Caco-2 (cell line): ENCODE measurements around the gene ADAMTSL4. TPM values are rescaled to one million over a fixed set of nuclear protein-coding genes. Genes with fewer than 3 reads are reported as not detected.

Experiments
- BruUV-seq: library from RNA; stranded (reverse); fragments of 400-500 nt; replicated peaks from 2 replicates; lab custom pipeline; 2021; lab: Mats Ljungman, UMichigan
- CTCF ChIA-PET: fragments of 300-600 bp; sonication (Branson Sonifier 250); formaldehyde crosslinking; loops from one replicate; lab custom pipeline; 2022; ENCODE audit warnings: antibody characterized with exemption; lab: Charles Lee
- POLR2A ChIA-PET: fragments of 300-600 bp; sonication (Branson Sonifier 250); formaldehyde crosslinking; loops from one replicate; lab custom pipeline; 2022; ENCODE audit warnings: antibody characterized with exemption; lab: Charles Lee
- DNase-seq, 2 experiments: peaks; one replicate each; pipeline versions ENCODE4 v3.0.0 to v3.0.0-alpha.2; 2020 to 2022
- H3K27me3 ChIP-seq: replicated peaks from 2 replicates; pipeline ENCODE4 v1.6.0; 2011; ENCODE audit warnings: low read length; ENCODE audit not compliant: control insufficient read depth, insufficient read depth
- H3K36me3 ChIP-seq: 2 replicates; pipeline ENCODE4 v1.5.1; 2011; ENCODE audit warnings: low read length; ENCODE audit not compliant: control insufficient read depth, insufficient read depth
- H3K4me1 ChIP-seq: fragments of 250-450 bp; sonication (Bioruptor Pico); 2 replicates; pipeline ENCODE4 v1.5.1; 2020; ENCODE audit warnings: mild to moderate bottlenecking
- H3K4me3 ChIP-seq: 2 replicates; pipeline ENCODE4 v1.5.1; 2011; ENCODE audit warnings: low read depth, mild to moderate bottlenecking, control low read depth, low read length
- H3K9me3 ChIP-seq: fragments of 250-450 bp; sonication (Bioruptor Pico); 2 replicates; pipeline ENCODE4 v1.5.1; 2020; ENCODE audit warnings: mild to moderate bottlenecking, moderate library complexity
- H3K27ac Mint-ChIP-seq: one replicate; pipeline ENCODE4 v1.8.0; 2022; ENCODE audit warnings: mixed read lengths; ENCODE audit not compliant: unreplicated experiment
- H3K27me3 Mint-ChIP-seq: one replicate; pipeline ENCODE4 v1.8.0; 2022; ENCODE audit warnings: mixed read lengths; ENCODE audit not compliant: insufficient read depth, unreplicated experiment
- H3K36me3 Mint-ChIP-seq: one replicate; pipeline ENCODE4 v1.8.0; 2022; ENCODE audit warnings: mild to moderate bottlenecking, mixed read lengths; ENCODE audit not compliant: insufficient read depth, unreplicated experiment
- H3K4me1 Mint-ChIP-seq: one replicate; pipeline ENCODE4 v1.8.0; 2022; ENCODE audit warnings: low read depth, mixed read lengths; ENCODE audit not compliant: unreplicated experiment
- H3K4me3 Mint-ChIP-seq: one replicate; pipeline ENCODE4 v1.8.0; 2022; ENCODE audit warnings: mild to moderate bottlenecking, moderate library complexity, mixed read lengths; ENCODE audit not compliant: unreplicated experiment
- H3K9me3 Mint-ChIP-seq: one replicate; pipeline ENCODE4 v1.8.0; 2022; ENCODE audit warnings: mixed read lengths; ENCODE audit not compliant: unreplicated experiment
- intact Hi-C: fragments of 100-400 bp; cut with micrococcal nuclease; formaldehyde crosslinking; loops from one replicate; pipeline ENCODE4 v1.10.0; 2022; ENCODE audit not compliant: unreplicated experiment
- total RNA-seq: library from RNA; stranded (reverse); gene quantifications from 2 replicates; pipeline ENCODE4 v1.2.3, GENCODE V29; 2022
- TF ChIP-seq, protein P1 (sequence below), 2 experiments: fragments of 200-600 bp in 1 of 2; IDR thresholded peaks; 1 replicate in 1 of 2; 2 replicates in 1 of 2; pipeline versions ENCODE4 v1.5.1 to v1.8.0; 2011 to 2022; ENCODE audit warnings: antibody characterized with exemption in 1 of 2, control low read depth in 1 of 2, inconsistent platforms in 1 of 2, low read depth in 1 of 2, low read length in 1 of 2, mild to moderate bottlenecking in 1 of 2, moderate library complexity in 1 of 2; ENCODE audit not compliant: insufficient read depth in 1 of 2, severe bottlenecking in 1 of 2, unreplicated experiment in 1 of 2

The ADAMTSL4 gene
- total RNA-seq, 1 experiment from 2014 or later: 17.6 TPM

DNA sequence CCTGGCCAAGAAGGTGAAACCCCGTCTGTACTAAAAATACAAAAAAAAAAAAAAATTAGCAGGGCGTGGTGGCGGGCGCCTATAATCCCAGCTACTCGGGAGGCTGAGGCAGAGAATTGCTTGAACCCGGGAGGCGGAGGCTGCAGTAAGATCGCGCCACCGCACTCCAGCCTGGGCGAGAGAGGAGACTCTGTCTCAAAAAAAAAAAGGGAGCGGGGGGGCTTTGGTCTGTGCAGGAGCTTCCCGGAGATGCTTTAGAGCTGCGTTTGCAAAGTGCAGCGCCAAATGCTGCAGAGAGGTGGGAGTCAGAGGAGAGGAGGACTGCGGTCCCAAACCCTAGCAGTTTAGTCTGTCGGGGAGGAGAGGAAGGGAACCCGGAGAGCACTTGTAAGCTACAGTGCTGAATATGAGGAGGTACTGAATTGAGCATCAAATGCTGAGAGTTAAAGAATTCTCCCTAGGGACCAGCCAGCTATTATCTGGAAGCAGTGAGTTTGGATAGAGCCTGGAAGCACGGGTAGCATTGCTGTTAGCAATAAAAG lies 33.1 kb upstream of the ADAMTSL4 start:
- DNase-seq: peak in 1 of 2 experiments; percentile 43
- no peaks in the 10 kb centered on the region for H3K9me3 ChIP-seq
- BruUV-seq: TSS peak; percentile 46
- CTCF ChIA-PET: interaction anchor here (0.6 to 3.4 kb wide), 10 partner anchors 10 to 260 kb away, joined by 3 to 38 read pairs (median 3); no protein-coding TSS in a partner anchor
- H3K36me3 Mint-ChIP-seq: peaks cover 16% of the 10 kb centered on the region
- H3K4me3 Mint-ChIP-seq: peak overlapping the region; percentile 88
- H3K27me3 Mint-ChIP-seq: no peaks in the 10 kb centered on the region
- TF ChIP-seq, protein P1, sequence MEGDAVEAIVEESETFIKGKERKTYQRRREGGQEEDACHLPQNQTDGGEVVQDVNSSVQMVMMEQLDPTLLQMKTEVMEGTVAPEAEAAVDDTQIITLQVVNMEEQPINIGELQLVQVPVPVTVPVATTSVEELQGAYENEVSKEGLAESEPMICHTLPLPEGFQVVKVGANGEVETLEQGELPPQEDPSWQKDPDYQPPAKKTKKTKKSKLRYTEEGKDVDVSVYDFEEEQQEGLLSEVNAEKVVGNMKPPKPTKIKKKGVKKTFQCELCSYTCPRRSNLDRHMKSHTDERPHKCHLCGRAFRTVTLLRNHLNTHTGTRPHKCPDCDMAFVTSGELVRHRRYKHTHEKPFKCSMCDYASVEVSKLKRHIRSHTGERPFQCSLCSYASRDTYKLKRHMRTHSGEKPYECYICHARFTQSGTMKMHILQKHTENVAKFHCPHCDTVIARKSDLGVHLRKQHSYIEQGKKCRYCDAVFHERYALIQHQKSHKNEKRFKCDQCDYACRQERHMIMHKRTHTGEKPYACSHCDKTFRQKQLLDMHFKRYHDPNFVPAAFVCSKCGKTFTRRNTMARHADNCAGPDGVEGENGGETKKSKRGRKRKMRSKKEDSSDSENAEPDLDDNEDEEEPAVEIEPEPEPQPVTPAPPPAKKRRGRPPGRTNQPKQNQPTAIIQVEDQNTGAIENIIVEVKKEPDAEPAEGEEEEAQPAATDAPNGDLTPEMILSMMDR (IDR thresholded peaks at IDR 0.05; ENCODE audit: insufficient read depth in 1 of 2, low read depth in 1 of 2, low read length in 1 of 2, severe bottlenecking in 1 of 2, unreplicated experiment in 1 of 2): no peak
- H3K27me3 ChIP-seq: no peaks in the 10 kb centered on the region
- no peaks in the 10 kb centered on the region for H3K36me3 ChIP-seq
- peaks cover 7% of the 10 kb centered on the region; the same call in 1 of the 2 replicates for H3K4me1 ChIP-seq
- intact Hi-C loops: loop anchor here (1.0 to 2.0 kb wide), 3 partner anchors 29 to 259 kb away; partner anchors contain the start of genes CA14 and TARS2
- peak overlapping the region; percentile 77 for H3K4me3 ChIP-seq
- POLR2A ChIA-PET: interaction anchor here (0.6 to 2.1 kb wide), 9 partner anchors 10 to 181 kb away, joined by 3 to 14 read pairs (median 4); partner anchors contain the start of genes GOLPH3L and MCL1
- peaks cover 9% of the 10 kb centered on the region for H3K4me1 Mint-ChIP-seq
- H3K9me3 Mint-ChIP-seq: no peaks in the 10 kb centered on the region
- H3K27ac Mint-ChIP-seq: peak overlapping the region; percentile 86

DNA sequence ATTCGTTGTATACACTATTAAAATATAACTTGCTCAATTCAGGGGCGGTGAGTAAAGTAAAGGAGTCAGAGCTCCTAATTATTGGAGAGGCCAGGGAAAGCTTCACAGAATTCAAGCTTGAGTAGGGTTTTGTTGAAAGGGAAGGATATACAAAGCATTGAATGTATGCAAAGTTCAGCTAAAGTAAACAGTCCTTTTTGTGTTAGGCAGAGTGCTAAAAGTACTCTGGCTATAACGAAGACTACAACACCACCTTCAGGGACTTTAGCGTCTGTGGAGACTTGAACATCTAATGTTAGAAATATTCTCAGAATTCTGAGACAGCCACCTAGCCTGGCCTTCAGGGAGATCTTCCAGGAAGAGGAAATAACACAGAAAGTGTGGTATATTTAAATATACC lies 32.6 kb upstream of the ADAMTSL4 start:
- peak overlapping the region; percentile 77 for H3K4me3 ChIP-seq
- peaks cover 9% of the 10 kb centered on the region for H3K4me1 Mint-ChIP-seq
- H3K4me1 ChIP-seq: peaks cover 7% of the 10 kb centered on the region; the same call in 1 of the 2 replicates
- TF ChIP-seq, protein P1 (IDR thresholded peaks at IDR 0.05; ENCODE audit: insufficient read depth in 1 of 2, low read depth in 1 of 2, low read length in 1 of 2, severe bottlenecking in 1 of 2, unreplicated experiment in 1 of 2): peak in 1 of 2 experiments; percentile 37
- peak overlapping the region; percentile 88 for H3K4me3 Mint-ChIP-seq
- H3K27ac Mint-ChIP-seq: peak overlapping the region; percentile 86
- CTCF ChIA-PET: interaction anchor here (0.6 to 3.4 kb wide), 6 partner anchors 15 to 261 kb away, joined by 3 to 38 read pairs (median 6); no protein-coding TSS in a partner anchor
- POLR2A ChIA-PET: interaction anchor here (0.5 to 2.1 kb wide), 4 partner anchors 16 to 46 kb away, joined by 3 to 14 read pairs (median 4); no protein-coding TSS in a partner anchor
- no peaks in the 10 kb centered on the region for H3K36me3 ChIP-seq
- DNase-seq: peak in 1 of 2 experiments; percentile 26
- intact Hi-C loops: loop anchor here (1.0 to 2.0 kb wide), 3 partner anchors 29 to 260 kb away; partner anchors contain the start of genes CA14 and TARS2
- BruUV-seq: no TSS peak
- H3K9me3 Mint-ChIP-seq: no peaks in the 10 kb centered on the region
- no peaks in the 10 kb centered on the region for H3K27me3 Mint-ChIP-seq
- no peaks in the 10 kb centered on the region for H3K9me3 ChIP-seq
- peaks cover 16% of the 10 kb centered on the region for H3K36me3 Mint-ChIP-seq
- no peaks in the 10 kb centered on the region for H3K27me3 ChIP-seq

DNA sequence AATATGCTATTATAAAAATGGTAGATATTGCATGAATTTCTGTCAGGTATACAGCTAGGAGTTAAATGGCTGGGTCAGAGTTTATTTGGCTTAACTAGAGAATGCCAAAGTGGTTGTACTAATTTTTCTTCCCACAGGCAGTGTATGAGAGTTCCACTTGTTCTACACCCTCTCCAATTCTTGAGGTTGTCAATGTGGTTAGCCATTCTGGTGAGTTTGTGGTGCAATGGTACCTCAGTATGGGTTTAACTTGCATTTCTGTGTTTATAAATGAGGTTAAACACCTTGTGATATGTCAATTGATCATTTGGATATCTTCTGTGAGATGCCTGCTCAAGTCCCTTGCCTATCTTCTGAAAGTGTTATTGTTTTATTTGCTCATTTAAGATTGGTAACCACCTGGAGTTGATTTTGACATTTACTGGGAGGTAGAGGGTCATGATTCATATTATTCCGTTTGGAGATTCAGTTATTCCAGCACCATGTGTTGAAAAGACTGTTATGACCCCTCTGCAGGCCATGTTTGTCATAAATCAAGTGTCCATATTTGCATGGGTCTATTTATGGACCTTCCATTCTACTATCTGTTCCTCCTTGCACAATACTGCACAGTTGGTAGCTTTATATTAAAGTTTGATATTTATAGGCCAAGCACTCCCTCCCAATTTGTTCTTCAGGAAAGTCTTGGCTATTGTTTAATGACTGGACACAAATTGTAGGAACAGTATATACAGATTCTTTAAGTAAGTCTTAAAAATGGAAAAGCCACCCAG lies 27.8 kb upstream of the ADAMTSL4 start:
- intact Hi-C loops: no loop called here
- no peak overlapping the region for H3K27ac Mint-ChIP-seq
- BruUV-seq: no TSS peak
- no peaks in the 10 kb centered on the region for H3K36me3 ChIP-seq
- no peak overlapping the region for H3K4me3 Mint-ChIP-seq
- H3K27me3 Mint-ChIP-seq: no peaks in the 10 kb centered on the region
- H3K27me3 ChIP-seq: no peaks in the 10 kb centered on the region
- no peak for DNase-seq
- CTCF ChIA-PET: interaction anchor here (0.8 kb wide), 1 partner anchor 16 kb away, joined by 3 read pairs; no protein-coding TSS in a partner anchor
- H3K4me3 ChIP-seq: no peak overlapping the region
- TF ChIP-seq, protein P1 (IDR thresholded peaks at IDR 0.05; ENCODE audit: insufficient read depth in 1 of 2, low read depth in 1 of 2, low read length in 1 of 2, severe bottlenecking in 1 of 2, unreplicated experiment in 1 of 2): no peak
- no peaks in the 10 kb centered on the region for H3K4me1 ChIP-seq
- POLR2A ChIA-PET: no interaction called here
- no peaks in the 10 kb centered on the region for H3K9me3 Mint-ChIP-seq
- H3K9me3 ChIP-seq: no peaks in the 10 kb centered on the region
- peaks cover under 1% of the 10 kb centered on the region for H3K36me3 Mint-ChIP-seq
- peaks cover 4% of the 10 kb centered on the region for H3K4me1 Mint-ChIP-seq
